Coronary artery (tissue), 2 donors: ENCODE results near the gene CNTD1.
A peak's percentile ranks its signal among the peaks of the same experiment; 100 is the strongest.
"Not testable (repeated sequence)": the region's sequence is repeated elsewhere in the genome, so short reads cannot be mapped to it uniquely, and the experiment has no call there.

Experiments used
- DNase-seq: peaks from one replicate; pipeline ENCODE4 v3.0.0-alpha.2; 2017; ENCODE audit warnings: low spot score
- H3K27ac ChIP-seq, 2 donors: fragments of 200-600 bp; sonication (generic); one replicate each; pipeline ENCODE4 v1.5.1; 2016 to 2019
- H3K4me3 ChIP-seq: fragments of 200-600 bp; sonication (generic); 2 replicates; pipeline ENCODE4 v1.5.1; 2016; ENCODE audit warnings: mild to moderate bottlenecking, moderate library complexity
- TF ChIP-seq, protein P1 (sequence below): fragments of 200-600 bp; sonication (generic); IDR thresholded peaks from one replicate; pipeline ENCODE4 v1.5.1; 2019; ENCODE audit warnings: antibody characterized with exemption

CNTD1 gene

DNA sequence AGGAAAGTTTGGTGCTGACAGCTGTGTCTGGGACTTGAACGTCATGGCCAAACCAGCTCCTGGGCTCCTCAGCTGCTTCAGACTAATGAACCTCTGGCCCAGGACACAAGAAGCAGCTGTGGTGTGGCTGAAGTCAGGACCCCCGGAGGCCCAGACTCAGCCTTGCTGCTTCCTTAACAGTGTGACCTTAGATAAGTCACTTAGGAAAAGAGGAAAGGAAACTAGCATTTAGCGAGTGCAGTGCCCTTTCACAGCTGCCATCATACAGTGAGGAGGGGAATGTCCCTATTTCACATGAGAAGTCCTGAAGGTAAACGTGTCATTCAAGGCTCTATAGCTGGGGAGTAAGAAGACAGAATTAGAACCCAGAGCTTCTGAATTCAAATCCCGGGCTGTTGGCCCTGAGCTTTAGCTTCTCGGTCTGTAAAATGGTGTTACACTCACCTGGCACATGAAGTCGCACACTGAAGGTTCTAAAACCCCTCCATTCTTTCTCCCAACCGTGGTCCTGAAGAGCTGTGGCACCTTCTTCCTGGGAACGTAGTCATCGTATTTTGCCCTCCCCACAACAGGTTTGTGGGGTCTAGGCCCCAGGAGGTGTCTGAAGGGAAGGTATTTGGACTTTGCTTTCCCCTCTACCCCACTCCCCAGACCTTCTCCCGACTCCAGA, 38.5 kb upstream of the CNTD1 start:
- no peak for DNase-seq
- TF ChIP-seq, protein P1, sequence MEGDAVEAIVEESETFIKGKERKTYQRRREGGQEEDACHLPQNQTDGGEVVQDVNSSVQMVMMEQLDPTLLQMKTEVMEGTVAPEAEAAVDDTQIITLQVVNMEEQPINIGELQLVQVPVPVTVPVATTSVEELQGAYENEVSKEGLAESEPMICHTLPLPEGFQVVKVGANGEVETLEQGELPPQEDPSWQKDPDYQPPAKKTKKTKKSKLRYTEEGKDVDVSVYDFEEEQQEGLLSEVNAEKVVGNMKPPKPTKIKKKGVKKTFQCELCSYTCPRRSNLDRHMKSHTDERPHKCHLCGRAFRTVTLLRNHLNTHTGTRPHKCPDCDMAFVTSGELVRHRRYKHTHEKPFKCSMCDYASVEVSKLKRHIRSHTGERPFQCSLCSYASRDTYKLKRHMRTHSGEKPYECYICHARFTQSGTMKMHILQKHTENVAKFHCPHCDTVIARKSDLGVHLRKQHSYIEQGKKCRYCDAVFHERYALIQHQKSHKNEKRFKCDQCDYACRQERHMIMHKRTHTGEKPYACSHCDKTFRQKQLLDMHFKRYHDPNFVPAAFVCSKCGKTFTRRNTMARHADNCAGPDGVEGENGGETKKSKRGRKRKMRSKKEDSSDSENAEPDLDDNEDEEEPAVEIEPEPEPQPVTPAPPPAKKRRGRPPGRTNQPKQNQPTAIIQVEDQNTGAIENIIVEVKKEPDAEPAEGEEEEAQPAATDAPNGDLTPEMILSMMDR = no peak
- Histone ChIP-seq H3K4me3 (peak overlapping the region; percentile 70), H3K27ac (peak overlapping the region in 1 of 2 donors; percentile 77)

DNA sequence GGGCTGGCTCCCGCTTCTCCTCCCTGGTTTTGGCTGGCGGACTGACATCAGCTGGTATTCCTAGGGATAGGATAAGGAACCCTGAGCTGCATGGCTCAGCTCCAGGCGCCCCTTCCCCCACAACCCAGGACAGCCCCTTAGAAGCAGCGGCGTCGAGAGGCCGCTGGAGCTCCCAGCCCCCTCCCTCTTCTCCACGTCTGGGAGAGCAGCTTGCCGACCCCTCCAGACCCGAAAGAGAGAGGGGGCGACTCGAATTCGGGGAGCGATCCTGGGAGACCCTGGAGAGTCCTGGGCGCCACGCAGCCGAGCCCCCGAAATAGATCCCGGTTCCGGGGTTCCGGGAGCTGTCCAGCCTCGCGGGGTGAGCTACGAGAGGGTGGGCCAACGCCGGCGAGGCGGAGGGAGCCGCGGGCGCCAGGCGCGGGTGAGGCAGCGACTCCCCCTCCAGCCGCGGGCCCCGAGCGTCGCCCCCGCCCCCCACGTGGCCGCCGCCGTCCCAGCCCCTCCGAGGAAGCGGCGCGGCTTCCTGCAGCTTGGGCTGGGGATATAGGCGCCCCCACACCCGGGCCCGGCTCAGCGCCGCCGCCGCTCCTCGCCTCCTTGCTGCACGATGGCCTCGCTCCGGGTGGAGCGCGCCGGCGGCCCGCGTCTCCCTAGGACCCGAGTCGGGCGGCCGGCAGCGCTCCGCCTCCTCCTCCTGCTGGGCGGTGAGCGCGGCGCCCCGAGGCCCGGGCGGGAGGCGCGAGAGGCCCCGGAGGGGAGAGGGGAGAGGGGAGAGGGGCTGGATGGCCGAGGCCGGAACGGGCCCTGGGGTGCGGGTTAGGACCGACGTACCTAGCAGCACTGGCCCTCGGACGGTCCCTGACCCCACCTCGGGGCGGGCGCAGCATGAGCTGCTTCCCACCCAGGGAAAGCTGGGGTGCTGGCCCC, 37.7 kb upstream of the CNTD1 start, which contains the start of gene RAMP2:
TSS of gene RAMP2 (plus strand) at position 576 of the 930 bp plus-strand sequence. CDS start at position 611, 35 bp downstream.
- TF ChIP-seq, protein P1 = no peak
- DNase-seq = no peak
- Histone ChIP-seq H3K4me3 (peak within 1 kb of the TSS; percentile 70), H3K27ac (peak within 1 kb of the TSS; percentile 13 to 77)

DNA sequence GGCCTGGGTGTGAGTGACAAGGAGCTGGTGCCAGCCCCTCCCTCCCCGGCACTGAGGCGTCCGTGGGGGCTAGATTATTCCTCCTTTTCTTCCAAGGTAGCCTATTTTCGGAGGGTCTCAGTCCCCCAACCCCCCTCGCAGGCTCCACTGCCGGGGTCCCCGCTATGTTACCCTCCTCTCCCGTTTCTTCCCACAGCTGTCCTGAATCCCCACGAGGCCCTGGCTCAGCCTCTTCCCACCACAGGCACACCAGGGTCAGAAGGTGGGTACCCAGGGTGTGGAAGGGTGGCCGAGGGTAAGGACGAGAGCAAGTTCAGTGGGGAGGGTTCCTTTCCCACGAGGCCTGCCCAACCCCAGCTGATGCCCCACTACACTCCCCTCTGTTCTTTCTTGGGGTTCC, 37.0 kb upstream of the CNTD1 start:
- peak overlapping the region; percentile 13 to 77 for H3K27ac ChIP-seq
- TF ChIP-seq, protein P1 = no peak
- H3K4me3 ChIP-seq = peak overlapping the region; percentile 70
- no peak for DNase-seq

DNA sequence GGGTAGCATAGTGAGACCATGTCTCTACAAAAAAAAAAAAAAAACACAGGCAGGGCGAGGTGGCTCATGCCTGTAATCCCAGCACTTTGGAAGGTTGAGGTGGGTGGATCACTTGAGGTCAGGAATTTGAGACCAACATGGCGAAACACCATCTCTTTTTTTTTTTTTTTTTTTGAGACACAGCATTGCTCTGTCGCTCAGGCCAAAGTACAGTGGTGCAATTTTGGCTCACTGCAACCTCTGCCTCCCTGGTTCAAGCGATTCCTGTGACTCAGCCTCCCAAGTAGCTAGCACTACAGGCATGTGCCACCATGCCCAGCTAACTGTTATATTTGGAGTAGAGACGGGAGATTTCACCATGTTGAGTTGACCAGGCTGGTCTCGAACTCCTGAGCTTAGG, 32.5 kb upstream of the CNTD1 start:
- no peak overlapping the region for H3K4me3 ChIP-seq
- TF ChIP-seq, protein P1 = no peak
- no peak overlapping the region for H3K27ac ChIP-seq
- no peak for DNase-seq

DNA sequence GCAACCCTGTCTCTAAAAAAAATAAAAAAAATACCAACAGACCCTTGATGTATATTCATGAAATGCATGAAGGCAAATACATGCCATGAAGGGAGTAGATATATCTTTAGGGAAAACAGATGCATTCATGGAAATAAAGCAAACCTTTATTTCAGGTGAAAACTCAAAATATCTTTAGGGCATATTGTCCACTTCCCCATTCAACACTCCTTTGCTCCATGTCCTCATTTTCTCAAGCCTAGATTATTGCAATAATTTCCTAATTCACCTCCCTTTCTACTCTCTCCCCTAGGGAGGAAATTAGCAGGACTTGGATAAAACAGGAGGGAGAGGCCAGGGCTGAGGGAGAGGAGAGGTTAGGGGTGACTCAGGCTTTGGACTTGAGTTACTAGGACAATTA, 31.1 kb upstream of the CNTD1 start:
- TF ChIP-seq, protein P1 = no peak
- H3K4me3 ChIP-seq = no peak overlapping the region
- no peak overlapping the region for H3K27ac ChIP-seq
- DNase-seq = no peak

DNA sequence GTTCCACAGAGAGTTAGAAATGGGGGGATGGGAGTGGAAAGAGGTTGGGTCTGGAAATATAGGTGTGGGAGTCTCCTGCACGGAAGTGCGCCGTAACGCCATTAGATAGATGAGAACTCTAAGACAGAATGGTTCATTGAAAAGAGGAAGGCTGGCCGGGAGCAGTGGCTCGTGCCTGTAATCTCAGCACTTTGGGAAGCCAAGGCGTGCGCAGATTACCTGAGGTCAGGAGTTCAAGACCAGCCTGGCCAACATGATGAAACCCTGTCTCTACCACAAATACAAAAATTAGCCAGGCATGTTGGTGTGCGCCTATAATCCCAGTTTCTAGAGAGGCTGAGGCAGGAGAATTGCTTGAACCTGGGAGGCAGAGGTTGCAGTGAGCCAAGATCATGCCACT, 30.7 kb upstream of the CNTD1 start:
- not testable (repeated sequence) for H3K4me3 ChIP-seq, H3K27ac ChIP-seq, DNase-seq

DNA sequence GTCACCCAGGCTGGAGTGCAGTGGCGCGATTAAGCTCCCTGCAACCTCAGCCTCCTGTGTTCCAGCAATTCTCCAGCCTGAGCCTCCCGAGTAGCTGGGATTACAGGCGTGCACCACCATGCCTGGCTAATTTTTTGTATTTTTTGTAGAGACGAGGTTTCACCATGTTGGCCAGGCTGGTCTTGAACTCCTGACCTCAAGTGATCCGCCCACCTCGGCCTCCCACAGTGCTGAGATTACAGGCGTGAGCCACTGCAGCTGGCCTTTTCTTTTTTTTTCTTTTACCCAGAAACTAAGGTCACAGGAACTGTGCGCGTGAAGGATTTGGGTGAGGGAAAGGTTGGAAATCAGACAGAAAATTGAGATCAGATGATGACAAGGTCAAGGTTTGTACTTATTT, 28.7 kb upstream of the CNTD1 start:
- DNase-seq, H3K4me3 ChIP-seq, H3K27ac ChIP-seq: not testable (repeated sequence)

DNA sequence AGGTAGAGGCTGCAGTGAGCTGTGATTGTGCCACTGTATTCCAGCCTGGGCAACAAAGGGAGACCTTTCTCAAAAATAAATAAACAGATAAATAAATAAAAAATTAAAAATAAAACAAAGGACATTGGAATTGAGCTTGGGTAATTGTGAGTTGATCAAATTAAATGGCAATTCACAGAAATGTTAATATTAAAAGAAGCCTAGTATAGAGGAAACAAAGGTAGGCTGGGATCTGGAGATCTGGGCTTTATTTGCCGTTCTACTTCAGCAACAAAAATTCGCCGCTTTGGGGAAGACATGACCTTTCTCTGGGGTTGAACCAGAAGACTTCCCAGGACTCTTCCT, 25.7 kb upstream of the CNTD1 start:
- DNase-seq = no peak
- TF ChIP-seq, protein P1 = no peak
- H3K4me3 ChIP-seq = peak overlapping the region; percentile 87
- H3K27ac ChIP-seq = peak overlapping the region; percentile 72 to 84
